Stomach (tissue), 9 donors: ENCODE data around the gene TRABD2B. TPM values are rescaled to one million over a fixed set of nuclear protein-coding genes. Genes with fewer than 3 reads are reported as not detected.

Source experiments
- DNase-seq, 2 donors: peaks; one replicate each; pipeline versions ENCODE4 v3.0.0 to v3.0.0-alpha.2; 2013 to 2019
- H3K27ac ChIP-seq, 5 donors: fragments of 200-600 bp in 4 of 5; sonication (generic) in 4 of 5; one replicate each; pipeline ENCODE4 v1.5.1; 2013 to 2019; ENCODE audit warnings: mild to moderate bottlenecking in 1 of 5, moderate library complexity in 1 of 5
- H3K27me3 ChIP-seq, 3 donors: fragments of 200-600 bp; sonication (generic); one replicate each; pipeline ENCODE4 v1.5.1; 2017 to 2019; ENCODE audit warnings: mixed run types in 1 of 3
- H3K36me3 ChIP-seq, 4 donors: fragments of 200-600 bp; sonication (generic); 1 replicate in 3 of 4; 2 replicates in 1 of 4; pipeline ENCODE4 v1.5.1; 2016 to 2019
- H3K4me1 ChIP-seq, 4 donors: fragments of 200-600 bp; sonication (generic); one replicate each; pipeline ENCODE4 v1.5.1; 2016 to 2019
- H3K4me3 ChIP-seq, 4 donors: fragments of 200-600 bp; sonication (generic) in 3 of 4; one replicate each; pipeline ENCODE4 v1.5.1; 2016 to 2019; ENCODE audit warnings: mild to moderate bottlenecking in 1 of 4
- H3K9me3 ChIP-seq, 4 donors: fragments of 200-600 bp; sonication (generic); one replicate each; pipeline ENCODE4 v1.5.1; 2016 to 2019
- CTCF ChIP-seq, 7 experiments: fragments of 450-650 bp in 4 of 7; fragments of 200-600 bp in 3 of 7; sonication (generic) in 3 of 7; IDR thresholded peaks; one replicate each; pipeline ENCODE4 v1.5.1; 2016 to 2019; ENCODE audit warnings: antibody characterized with exemption in 7 of 7, control low read depth in 2 of 7, mild to moderate bottlenecking in 1 of 7
- EP300 ChIP-seq: sonication (generic); formaldehyde crosslinking; IDR thresholded peaks from one replicate; pipeline ENCODE4 v1.6.1; 2017; ENCODE audit warnings: antibody characterized with exemption
- POLR2A ChIP-seq, 4 donors: fragments of 450-650 bp; IDR thresholded peaks; one replicate each; pipeline ENCODE4 v1.6.1; 2016; ENCODE audit warnings: antibody characterized with exemption in 4 of 4, control low read depth in 2 of 4, mild to moderate bottlenecking in 1 of 4, moderate library complexity in 1 of 4
- POLR2AphosphoS5 ChIP-seq, 3 donors: sonication (generic); formaldehyde crosslinking; IDR thresholded peaks; one replicate each; pipeline ENCODE4 v1.6.1; 2016; ENCODE audit warnings: antibody characterized with exemption in 3 of 3
- WGBS, 5 donors: extraction: QIAGEN DNeasy Blood & Tissue Kit in 3 of 5; methylation state at CpG; one replicate each; pipeline versions ENCODE4 v1.1.5 to v1.1.7; 2013 to 2018; 5-methylcytosine and 5-hydroxymethylcytosine counted together
- intact Hi-C: fragments of 100-400 bp; cut with DNase I; formaldehyde crosslinking; loops from one replicate; pipeline ENCODE4 v1.15.1; 2023; ENCODE audit warnings: low total_unique reads
- polyA plus RNA-seq, 3 donors: library from polyadenylated mRNA; stranded (reverse); fragments of 200-250 nt; gene quantifications; one replicate each; pipeline ENCODE4 v1.2.3, GENCODE V29; 2013
- total RNA-seq, 5 donors: library from RNA; depleted of rRNA; stranded (reverse); fragments of >200 nt; gene quantifications; one replicate each; pipeline versions ENCODE4 v1.1.0 to v1.2.3, GENCODE V29; 2014 to 2016
- donor health status: healthy with polysubstance abuse.
- donor health status: Bipolar disorder and iron deficiency.
- donor health status: healthy.

TRABD2B gene
- total and polyA plus RNA-seq, 8 donors = 0.31 to 2.0 (median 0.93) TPM; not detected in 1

- Histone ChIP-seq H3K4me1 (peaks cover 0 to 3% (median 0%) of the 10 kb centered on the region in 4 donors), H3K4me3 (no peak overlapping the region), H3K36me3 (no peaks in the 10 kb centered on the region), H3K27me3 (peaks cover 0 to 9% (median 0%) of the 10 kb centered on the region in 3 donors), H3K27ac (no peak overlapping the region), H3K9me3 (no peaks in the 10 kb centered on the region)
- DNase-seq = no peak
- intact Hi-C loops = no loop called here
- WGBS, 5 donors = 84 to 97% (median 91%) methylated on average over 3 of the region's 3 CpGs
- TF ChIP-seq CTCF (IDR thresholded peaks at IDR 0.05) = no peak
- no peak for TF ChIP-seq POLR2A (IDR thresholded peaks at IDR 0.05)
- TF ChIP-seq POLR2AphosphoS5 (IDR thresholded peaks at IDR 0.05) = no peak
- TF ChIP-seq EP300 = no peak
Measured at GRCh38 chr1:47844558-47844955, 152.6 kb downstream of the TRABD2B start.

DNA sequence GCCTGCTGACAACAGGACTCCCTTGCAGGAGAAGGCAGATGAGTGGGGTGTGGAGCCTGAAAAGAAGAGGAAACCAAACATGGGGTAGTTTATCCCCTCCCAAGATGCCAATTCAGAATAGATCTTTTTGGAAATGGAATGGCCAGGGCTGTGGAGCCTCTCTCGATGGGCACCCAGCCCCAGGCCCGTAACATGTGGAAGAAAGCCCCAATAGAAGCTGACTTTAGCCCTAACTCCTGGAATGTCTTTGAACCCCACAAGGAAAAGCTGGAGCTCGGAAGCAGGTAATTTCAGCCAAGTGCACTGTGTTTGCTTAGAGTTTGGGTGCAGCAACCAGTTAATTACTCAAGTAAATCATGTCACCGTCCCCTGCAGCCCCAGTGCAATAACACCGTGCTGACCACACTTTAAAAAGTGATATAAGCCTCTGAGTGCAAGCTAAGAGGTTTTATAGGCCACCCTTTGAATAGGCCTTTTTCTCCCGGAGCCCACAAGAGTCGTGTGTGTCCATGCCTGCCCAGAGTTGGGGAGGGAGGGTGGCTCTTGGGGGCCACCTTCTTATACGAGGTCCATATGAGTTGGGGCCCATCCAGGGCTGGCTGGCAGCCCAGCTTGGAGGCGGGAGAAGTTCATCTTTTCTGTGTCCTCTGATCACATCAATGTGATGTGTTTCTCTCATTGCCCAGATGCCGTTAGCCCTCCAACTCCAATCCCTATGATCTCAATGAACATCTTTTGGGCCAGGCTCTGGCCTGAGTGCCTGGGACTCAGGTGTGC is 153.2 kb downstream of the TRABD2B start:
- Histone ChIP-seq H3K4me1 (peaks cover 0 to 9% (median 3%) of the 10 kb centered on the region in 4 donors), H3K27me3 (peaks cover 0 to 9% (median 0%) of the 10 kb centered on the region in 3 donors), H3K4me3 (no peak overlapping the region), H3K9me3 (no peaks in the 10 kb centered on the region), H3K27ac (no peak overlapping the region), H3K36me3 (no peaks in the 10 kb centered on the region)
- intact Hi-C loops = no loop called here
- 57 to 66% (median 65%) methylated on average over 9 to 10 of the region's 10 CpGs for WGBS, 5 donors
- TF ChIP-seq POLR2A (IDR thresholded peaks at IDR 0.05) = no peak
- no peak for TF ChIP-seq EP300
- TF ChIP-seq POLR2AphosphoS5 (IDR thresholded peaks at IDR 0.05) = no peak
- TF ChIP-seq CTCF (IDR thresholded peaks at IDR 0.05) = no peak
- DNase-seq = no peak

- Histone ChIP-seq H3K4me1 (peaks cover 4 to 18% (median 11%) of the 10 kb centered on the region in 4 donors), H3K36me3 (no peaks in the 10 kb centered on the region), H3K27me3 (peaks cover 0 to 9% (median 0%) of the 10 kb centered on the region in 3 donors), H3K27ac (no peak overlapping the region), H3K4me3 (no peak overlapping the region), H3K9me3 (no peaks in the 10 kb centered on the region)
- intact Hi-C loops = no loop called here
- no peak for DNase-seq
- no peak for TF ChIP-seq POLR2AphosphoS5 (IDR thresholded peaks at IDR 0.05)
- TF ChIP-seq EP300 = no peak
- WGBS, 5 donors = 83 to 88% (median 84%) methylated on average over 6 of the region's 6 CpGs
Measured at GRCh38 chr1:47843059-47843458, 154.1 kb downstream of the TRABD2B start.

DNA sequence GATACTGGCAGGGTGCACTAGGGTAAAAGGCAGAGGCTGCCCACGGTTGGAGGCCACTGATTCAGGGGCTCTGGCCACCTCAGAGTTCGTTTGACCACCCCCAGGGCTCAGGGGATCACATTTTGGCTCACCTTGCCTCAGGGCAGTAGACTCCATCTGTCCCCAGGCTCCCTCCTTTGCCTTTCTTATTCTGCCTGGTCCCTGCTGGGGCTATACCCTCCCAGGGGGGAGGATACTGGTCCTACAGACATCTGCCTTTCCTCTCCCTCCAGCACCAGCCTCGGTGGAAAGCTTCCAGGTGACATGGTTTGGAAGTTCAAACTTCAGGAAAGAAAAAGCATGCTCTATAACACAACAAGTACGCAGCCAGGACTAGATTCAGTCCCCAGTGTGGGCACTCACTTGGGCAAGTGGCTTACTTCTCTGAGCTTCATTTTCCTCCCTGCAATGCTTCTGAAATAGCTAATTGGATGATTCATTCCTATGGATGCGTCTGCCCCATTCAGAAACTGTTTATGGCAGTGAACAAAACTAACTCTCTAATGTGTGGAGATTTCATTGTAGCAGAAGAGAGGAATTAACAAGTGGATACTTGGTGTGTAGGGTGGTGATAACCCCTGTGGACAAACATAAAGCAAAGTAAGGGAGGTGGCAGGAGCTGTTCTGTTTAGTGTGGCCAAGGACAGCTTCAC is 154.8 kb downstream of the TRABD2B start:
- intact Hi-C loops = no loop called here
- H3K36me3 ChIP-seq = no peaks in the 10 kb centered on the region
- H3K4me3 ChIP-seq = no peak overlapping the region
- WGBS, 5 donors = 44 to 51% (median 49%) methylated on average over 5 of the region's 5 CpGs
- no peak for TF ChIP-seq EP300
- H3K4me1 ChIP-seq = peaks cover 6 to 25% (median 17%) of the 10 kb centered on the region in 4 donors
- peaks cover 0 to 9% (median 0%) of the 10 kb centered on the region in 3 donors for H3K27me3 ChIP-seq
- H3K27ac ChIP-seq = no peak overlapping the region
- H3K9me3 ChIP-seq = no peaks in the 10 kb centered on the region
- DNase-seq = no peak

- Histone ChIP-seq H3K27ac (no peak overlapping the region), H3K27me3 (peaks cover 0 to 9% (median 0%) of the 10 kb centered on the region in 3 donors), H3K4me3 (no peak overlapping the region), H3K36me3 (no peaks in the 10 kb centered on the region), H3K9me3 (peaks cover 0 to under 1% (median 0%) of the 10 kb centered on the region in 4 donors), H3K4me1 (peaks cover 6 to 31% (median 18%) of the 10 kb centered on the region in 4 donors)
- TF ChIP-seq POLR2AphosphoS5 (IDR thresholded peaks at IDR 0.05) (no peak), CTCF (IDR thresholded peaks at IDR 0.05) (no peak)
- WGBS, 5 donors = 74 to 88% (median 81%) methylated on average over 3 of the region's 3 CpGs
- DNase-seq = no peak
- intact Hi-C loops = no loop called here
Measured at GRCh38 chr1:47841356-47841755, 155.8 kb downstream of the TRABD2B start.
